Dendritic cell treated with granulocyte-macrophage colony-stimulating factor and Interleukin-4, amounts not matched to agents 40 ng/mL and 50 ng/mL, for 4 days (primary cell): ENCODE measurements around the gene PCDHA3.
A peak's percentile ranks its signal among the peaks of the same experiment; 100 is the strongest.
"Not testable (repeated sequence)": the region's sequence is repeated elsewhere in the genome, so short reads cannot be mapped to it uniquely, and the experiment has no call there.

Experiments used
- H3K27ac Mint-ChIP-seq: one replicate; pipeline ENCODE4 v1.8.0; 2022; ENCODE audit warnings: mild to moderate bottlenecking, mixed read lengths
- H3K27me3 Mint-ChIP-seq: one replicate; pipeline ENCODE4 v1.8.0; 2022; ENCODE audit warnings: mild to moderate bottlenecking, mixed read lengths
- H3K36me3 Mint-ChIP-seq: one replicate; pipeline ENCODE4 v1.8.0; 2022; ENCODE audit warnings: low read depth, mixed read lengths
- H3K4me1 Mint-ChIP-seq: one replicate; pipeline ENCODE4 v1.8.0; 2022; ENCODE audit warnings: low read depth, mixed read lengths
- H3K4me3 Mint-ChIP-seq: one replicate; pipeline ENCODE4 v1.8.0; 2022; ENCODE audit warnings: mild to moderate bottlenecking, moderate library complexity, mixed read lengths
- H3K9me3 Mint-ChIP-seq: one replicate; pipeline ENCODE4 v1.8.0; 2022; ENCODE audit warnings: mixed read lengths
- intact Hi-C: fragments of 100-400 bp; cut with micrococcal nuclease; formaldehyde crosslinking; loops from one replicate; pipeline ENCODE4 v1.15.0; 2022

Gene PCDHA3

GRCh38 chr5:140800816-140801493, at the start of gene PCDHA3:
Gene PCDHA3, plus strand, starts transcription at chr5:140801057.
- H3K4me1 Mint-ChIP-seq: no peaks in the 10 kb centered on the region
- intact Hi-C loops: no loop called here
- peaks cover 30% of the 10 kb centered on the region for H3K27me3 Mint-ChIP-seq
- H3K4me3 Mint-ChIP-seq: peak within 1 kb of the TSS; percentile 37
- H3K9me3 Mint-ChIP-seq: peaks cover 62% of the 10 kb centered on the region
- H3K27ac Mint-ChIP-seq: no peak within 1 kb of the TSS
- no peaks in the 10 kb centered on the region for H3K36me3 Mint-ChIP-seq

DNA sequence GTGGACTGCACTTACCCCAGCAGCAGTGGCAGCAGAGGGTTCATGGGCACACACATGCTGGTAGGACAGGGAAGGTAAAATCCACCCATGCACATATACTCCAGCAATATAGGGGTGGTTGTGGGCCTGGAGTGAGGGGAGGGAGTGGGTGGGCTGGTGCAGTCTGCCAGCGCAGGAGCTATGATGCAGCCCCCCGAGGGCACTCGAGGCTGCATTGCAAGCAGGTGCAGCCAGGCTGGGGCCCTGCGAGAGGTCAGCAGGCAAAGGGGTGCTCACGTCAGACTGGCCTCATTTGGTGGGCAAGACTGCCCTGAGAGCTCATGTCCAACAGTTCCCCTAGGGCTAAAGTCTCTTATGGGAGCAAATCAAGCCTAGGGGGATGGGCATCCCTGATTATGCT, 47.3 kb upstream of the PCDHA3 start:
- no peaks in the 10 kb centered on the region for H3K36me3 Mint-ChIP-seq
- no peaks in the 10 kb centered on the region for H3K4me1 Mint-ChIP-seq
- intact Hi-C loops: no loop called here
- H3K27ac Mint-ChIP-seq: no peak overlapping the region
- H3K4me3 Mint-ChIP-seq: no peak overlapping the region
- no peaks in the 10 kb centered on the region for H3K27me3 Mint-ChIP-seq
- H3K9me3 Mint-ChIP-seq: peaks cover 91% of the 10 kb centered on the region

GRCh38 chr5:140764177-140764973, 36.5 kb upstream of the PCDHA3 start:
- no peak overlapping the region for H3K4me3 Mint-ChIP-seq
- H3K27me3 Mint-ChIP-seq: no peaks in the 10 kb centered on the region
- H3K9me3 Mint-ChIP-seq: peaks cover 91% of the 10 kb centered on the region
- no peaks in the 10 kb centered on the region for H3K36me3 Mint-ChIP-seq
- intact Hi-C loops: loop anchor here (10.0 kb wide), 1 partner anchor 550 kb away; no protein-coding TSS in a partner anchor
- no peak overlapping the region for H3K27ac Mint-ChIP-seq
- H3K4me1 Mint-ChIP-seq: no peaks in the 10 kb centered on the region

- H3K9me3 Mint-ChIP-seq: peaks cover 82% of the 10 kb centered on the region
- no peak overlapping the region for H3K27ac Mint-ChIP-seq
- no peaks in the 10 kb centered on the region for H3K36me3 Mint-ChIP-seq
- H3K27me3 Mint-ChIP-seq: no peaks in the 10 kb centered on the region
- H3K4me1 Mint-ChIP-seq: no peaks in the 10 kb centered on the region
- no peak overlapping the region for H3K4me3 Mint-ChIP-seq
- intact Hi-C loops: loop anchor here (10.0 kb wide), 1 partner anchor 547 kb away; no protein-coding TSS in a partner anchor
Observed at GRCh38 chr5:140767444-140767843, 33.4 kb upstream of the PCDHA3 start.

- Mint-ChIP-seq H3K27me3 (no peaks in the 10 kb centered on the region), H3K4me1 (no peaks in the 10 kb centered on the region), H3K27ac (no peak overlapping the region), H3K36me3 (no peaks in the 10 kb centered on the region), H3K4me3 (no peak overlapping the region), H3K9me3 (peaks cover 91% of the 10 kb centered on the region)
- intact Hi-C loops: no loop called here
Observed at GRCh38 chr5:140780512-140780911, 20.3 kb upstream of the PCDHA3 start.

- H3K27me3 Mint-ChIP-seq: peaks cover 31% of the 10 kb centered on the region
- intact Hi-C loops: no loop called here
- peaks cover 77% of the 10 kb centered on the region for H3K9me3 Mint-ChIP-seq
- no peak within 1 kb of the TSS for H3K4me3 Mint-ChIP-seq
- H3K27ac Mint-ChIP-seq: no peak within 1 kb of the TSS
- H3K36me3 Mint-ChIP-seq: no peaks in the 10 kb centered on the region
- H3K4me1 Mint-ChIP-seq: no peaks in the 10 kb centered on the region
Observed at GRCh38 chr5:140785905-140786686, 14.8 kb upstream of the PCDHA3 start, which contains the start of gene PCDHA1. Gene PCDHA1, plus strand, starts transcription at chr5:140786140.

- Mint-ChIP-seq H3K27me3 (peaks cover 31% of the 10 kb centered on the region), H3K9me3 (peaks cover 76% of the 10 kb centered on the region)
- H3K4me1 Mint-ChIP-seq, H3K27ac Mint-ChIP-seq, intact Hi-C loops, H3K4me3 Mint-ChIP-seq, H3K36me3 Mint-ChIP-seq: not testable (repeated sequence)
Observed at GRCh38 chr5:140787422-140787821, 13.4 kb upstream of the PCDHA3 start.

GRCh38 chr5:140787849-140788504, 12.9 kb upstream of the PCDHA3 start:
- intact Hi-C loops, H3K36me3 Mint-ChIP-seq, H3K4me1 Mint-ChIP-seq, H3K27ac Mint-ChIP-seq, H3K4me3 Mint-ChIP-seq: not testable (repeated sequence)
- Mint-ChIP-seq H3K9me3 (peaks cover 76% of the 10 kb centered on the region), H3K27me3 (peaks cover 31% of the 10 kb centered on the region)

DNA sequence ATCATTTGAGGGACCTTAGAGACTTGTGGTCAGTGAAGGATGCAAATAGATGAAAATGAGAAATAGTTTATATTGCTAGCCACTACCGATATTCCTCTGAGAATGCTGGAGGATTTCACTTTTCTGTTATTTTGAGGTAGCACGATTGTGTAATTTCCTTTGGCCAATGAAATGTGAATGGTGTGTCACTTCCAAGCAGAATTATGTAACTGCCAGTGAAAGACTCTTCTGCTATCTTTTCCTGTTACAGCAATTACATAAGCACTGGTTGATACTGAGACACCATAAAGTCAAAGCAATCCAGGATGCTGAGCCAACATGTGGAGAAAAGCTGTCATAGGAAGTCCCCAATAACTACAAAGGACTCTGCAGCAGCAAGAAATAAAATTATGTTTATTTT, 9.8 kb upstream of the PCDHA3 start:
- peaks cover 41% of the 10 kb centered on the region for H3K27me3 Mint-ChIP-seq
- intact Hi-C loops: no loop called here
- H3K4me3 Mint-ChIP-seq: no peak overlapping the region
- H3K4me1 Mint-ChIP-seq: no peaks in the 10 kb centered on the region
- no peaks in the 10 kb centered on the region for H3K36me3 Mint-ChIP-seq
- H3K27ac Mint-ChIP-seq: no peak overlapping the region
- H3K9me3 Mint-ChIP-seq: peaks cover 81% of the 10 kb centered on the region

GRCh38 chr5:140794595-140795258, 6.1 kb upstream of the PCDHA3 start, which contains the start of gene PCDHA2:
Gene PCDHA2, plus strand, starts transcription at chr5:140794852.
- no peak within 1 kb of the TSS for H3K4me3 Mint-ChIP-seq
- peaks cover 60% of the 10 kb centered on the region for H3K9me3 Mint-ChIP-seq
- no peaks in the 10 kb centered on the region for H3K36me3 Mint-ChIP-seq
- no peaks in the 10 kb centered on the region for H3K4me1 Mint-ChIP-seq
- no peak within 1 kb of the TSS for H3K27ac Mint-ChIP-seq
- peaks cover 17% of the 10 kb centered on the region for H3K27me3 Mint-ChIP-seq
- intact Hi-C loops: no loop called here

- no peaks in the 10 kb centered on the region for H3K36me3 Mint-ChIP-seq
- intact Hi-C loops: no loop called here
Observed at GRCh38 chr5:140795259-140795641, 5.6 kb upstream of the PCDHA3 start.

GRCh38 chr5:140796072-140796717, 4.7 kb upstream of the PCDHA3 start:
- H3K36me3 Mint-ChIP-seq, H3K4me1 Mint-ChIP-seq, H3K4me3 Mint-ChIP-seq, H3K27ac Mint-ChIP-seq, intact Hi-C loops: not testable (repeated sequence)
- Mint-ChIP-seq H3K9me3 (peaks cover 60% of the 10 kb centered on the region), H3K27me3 (peaks cover 20% of the 10 kb centered on the region)

More at GRCh38 chr5:140795259-140795641, 5.6 kb upstream of the PCDHA3 start:
- Mint-ChIP-seq H3K4me1 (no peaks in the 10 kb centered on the region), H3K9me3 (peaks cover 57% of the 10 kb centered on the region), H3K27ac (no peak overlapping the region), H3K27me3 (peaks cover 17% of the 10 kb centered on the region), H3K4me3 (no peak overlapping the region)

DNA sequence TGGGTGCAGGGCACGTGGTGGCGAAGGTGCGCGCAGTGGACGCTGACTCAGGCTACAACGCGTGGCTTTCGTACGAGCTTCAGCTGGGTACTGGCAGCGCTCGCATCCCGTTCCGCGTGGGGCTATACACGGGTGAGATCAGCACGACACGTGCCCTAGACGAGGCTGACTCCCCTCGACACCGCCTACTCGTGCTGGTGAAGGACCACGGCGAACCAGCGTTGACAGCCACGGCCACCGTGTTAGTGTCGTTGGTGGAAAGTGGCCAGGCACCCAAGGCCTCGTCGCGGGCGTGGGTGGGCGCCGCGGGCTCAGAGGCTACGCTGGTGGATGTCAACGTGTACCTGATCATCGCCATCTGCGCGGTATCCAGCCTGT, 4.2 kb upstream of the PCDHA3 start:
- Mint-ChIP-seq H3K4me3 (no peak overlapping the region), H3K36me3 (no peaks in the 10 kb centered on the region), H3K27ac (no peak overlapping the region), H3K27me3 (peaks cover 22% of the 10 kb centered on the region), H3K4me1 (no peaks in the 10 kb centered on the region), H3K9me3 (peaks cover 62% of the 10 kb centered on the region)
- intact Hi-C loops: no loop called here
